H1 (cell line): ENCODE results near the gene QRICH2. TPM values are rescaled to one million over a fixed set of nuclear protein-coding genes. Genes with fewer than 3 reads are reported as not detected.

Experiments used
- CTCF ChIA-PET: fragments of 300-600 bp; sonication (Branson Sonifier 250); formaldehyde crosslinking; loops from one replicate; lab custom pipeline; 2021; ENCODE audit not compliant: partially characterized antibody; lab: Charles Lee
- POLR2A ChIA-PET: fragments of 300-600 bp; sonication (Branson Sonifier 250); formaldehyde crosslinking; loops from one replicate; lab custom pipeline; 2021; ENCODE audit warnings: inconsistent platforms; ENCODE audit not compliant: partially characterized antibody; lab: Charles Lee
- DNase-seq, 2 experiments: peaks; one replicate each; pipeline versions ENCODE4 v3.0.0 to v3.0.0-alpha.2; 2010 to 2022; ENCODE audit warnings: low spot score in 2 of 2, low read depth in 1 of 2, mixed read lengths in 1 of 2
- FAIRE-seq: peaks from 2 replicates; lab custom pipeline; 2011; peaks lifted over from hg19 to GRCh38; lab: Jason Lieb, UNC
- H2AFZ ChIP-seq: 2 replicates; pipeline ENCODE4 v1.8.1; 2012; ENCODE audit warnings: low read length, inconsistent platforms
- H2AK5ac ChIP-seq: 2 replicates; pipeline ENCODE4 v1.6.1; 2013; ENCODE audit warnings: low read depth, low read length
- H2BK120ac ChIP-seq: replicated peaks from 2 replicates; pipeline ENCODE3; 2013; ENCODE audit warnings: low read depth, low read length, inconsistent platforms
- H2BK12ac ChIP-seq: 2 replicates; pipeline ENCODE4 v1.6.1; 2013; ENCODE audit warnings: low read depth, low read length
- H2BK15ac ChIP-seq: 2 replicates; pipeline ENCODE4 v1.6.1; 2013; ENCODE audit warnings: low read length
- H2BK20ac ChIP-seq: 2 replicates; pipeline ENCODE4 v1.6.1; 2013; ENCODE audit warnings: low read length
- H2BK5ac ChIP-seq: 2 replicates; pipeline ENCODE4 v1.6.1; 2013; ENCODE audit warnings: low read depth, low read length
- H3K14ac ChIP-seq: 2 replicates; pipeline ENCODE4 v1.6.1; 2013; ENCODE audit warnings: inconsistent platforms; ENCODE audit not compliant: insufficient read length
- H3K18ac ChIP-seq: 2 replicates; pipeline ENCODE4 v1.6.1; 2013; ENCODE audit warnings: low read length; ENCODE audit errors: extremely low read depth
- H3K23ac ChIP-seq: 2 replicates; pipeline ENCODE4 v1.6.1; 2013; ENCODE audit warnings: inconsistent platforms; ENCODE audit not compliant: insufficient read length
- H3K23me2 ChIP-seq: 2 replicates; pipeline ENCODE4 v1.6.1; 2013; ENCODE audit warnings: low read depth, low read length
- H3K27ac ChIP-seq: 2 replicates; pipeline ENCODE4 v1.6.1; 2011; ENCODE audit warnings: low read depth, low read length, inconsistent platforms
- H3K27me3 ChIP-seq, 4 experiments: replicated peaks in 1 of 4; 1 replicate in 1 of 4; 2 replicates in 3 of 4; pipeline versions ENCODE4 v1.6.1 to v1.8.1; 2011 to 2013; ENCODE audit warnings: low read length in 3 of 4, mild to moderate bottlenecking in 3 of 4, inconsistent platforms in 2 of 4, mixed read lengths in 2 of 4, moderate library complexity in 1 of 4; ENCODE audit not compliant: control insufficient read depth in 3 of 4, insufficient read depth in 3 of 4; ENCODE audit errors: extremely low read depth in 1 of 4
- H3K36me3 ChIP-seq, 4 experiments: 2 replicates each; pipeline versions ENCODE4 v1.6.1 to v1.8.1; 2011 to 2013; ENCODE audit warnings: mild to moderate bottlenecking in 4 of 4, low read length in 3 of 4, moderate library complexity in 2 of 4, control low read depth in 1 of 4, inconsistent platforms in 1 of 4; ENCODE audit not compliant: insufficient read depth in 4 of 4, control insufficient read depth in 2 of 4
- H3K4ac ChIP-seq: replicated peaks from 2 replicates; pipeline ENCODE3; 2013; ENCODE audit warnings: low read length, low read depth, mixed read lengths, inconsistent platforms; ENCODE audit not compliant: insufficient read length
- H3K4me1 ChIP-seq, 4 experiments: replicated peaks in 1 of 4; 1 replicate in 1 of 4; 2 replicates in 3 of 4; pipeline versions ENCODE4 v1.6.1 to v1.8.1; 2011 to 2013; ENCODE audit warnings: low read length in 3 of 4, inconsistent platforms in 2 of 4, mixed read lengths in 1 of 4; ENCODE audit not compliant: insufficient read depth in 4 of 4, control insufficient read depth in 3 of 4
- H3K4me2 ChIP-seq, 2 experiments: 2 replicates each; pipeline versions ENCODE4 v1.6.1 to v1.8.1; 2011 to 2013; ENCODE audit warnings: low read depth in 2 of 2, low read length in 2 of 2, control low read depth in 1 of 2, inconsistent platforms in 1 of 2, mild to moderate bottlenecking in 1 of 2; ENCODE audit not compliant: insufficient read depth in 1 of 2
- H3K4me3 ChIP-seq, 4 experiments: fragments of 200-600, 300-600 bp in 1 of 4; sonication (generic), shearing (Covaris generic), sonication (Bioruptor Twin) in 1 of 4; 2 replicates each; pipeline versions ENCODE4 v1.5.1 to v1.8.1; 2011 to 2016; ENCODE audit warnings: low read length in 4 of 4, low read depth in 3 of 4, control low read depth in 2 of 4, inconsistent platforms in 2 of 4, mild to moderate bottlenecking in 2 of 4, mixed read lengths in 1 of 4, moderate library complexity in 1 of 4; ENCODE audit not compliant: insufficient read depth in 2 of 4; ENCODE audit errors: extremely low read depth in 1 of 4
- H3K56ac ChIP-seq: replicated peaks from 2 replicates; pipeline ENCODE3; 2013; ENCODE audit warnings: low read depth, mild to moderate bottlenecking, mixed read lengths, low read length, inconsistent platforms; ENCODE audit not compliant: insufficient read length
- H3K79me1 ChIP-seq: 2 replicates; pipeline ENCODE4 v1.6.1; 2013; ENCODE audit warnings: low read depth, low read length, control low read depth
- H3K79me2 ChIP-seq, 2 experiments: 2 replicates each; pipeline versions ENCODE4 v1.6.1 to v1.8.1; 2012 to 2013; ENCODE audit warnings: low read length in 2 of 2, mild to moderate bottlenecking in 2 of 2, inconsistent platforms in 1 of 2; ENCODE audit not compliant: insufficient read depth in 2 of 2, control insufficient read depth in 1 of 2
- H3K9ac ChIP-seq, 4 experiments: replicated peaks in 1 of 4; 1 replicate in 1 of 4; 2 replicates in 3 of 4; pipeline versions ENCODE4 v1.6.1 to v1.8.1; 2011 to 2013; ENCODE audit warnings: low read depth in 3 of 4, low read length in 3 of 4, control low read depth in 2 of 4, mild to moderate bottlenecking in 2 of 4, moderate library complexity in 2 of 4, inconsistent platforms in 1 of 4; ENCODE audit errors: extremely low read depth in 1 of 4
- H3K9me3 ChIP-seq, 2 experiments: 2 replicates each; pipeline versions ENCODE4 v1.6.1 to v1.8.1; 2012 to 2013; ENCODE audit warnings: mild to moderate bottlenecking in 2 of 2, moderate library complexity in 2 of 2, control low read depth in 1 of 2, inconsistent platforms in 1 of 2, low read depth in 1 of 2, low read length in 1 of 2, mixed read lengths in 1 of 2; ENCODE audit not compliant: insufficient read depth in 2 of 2
- H4K20me1 ChIP-seq, 2 experiments: replicated peaks in 1 of 2; 2 replicates each; pipeline versions ENCODE3 to v1.8.1; 2011 to 2013; ENCODE audit warnings: inconsistent platforms in 2 of 2, low read length in 2 of 2, mild to moderate bottlenecking in 1 of 2; ENCODE audit not compliant: insufficient read depth in 2 of 2, control insufficient read depth in 1 of 2
- H4K5ac ChIP-seq: 2 replicates; pipeline ENCODE4 v1.6.1; 2013; ENCODE audit warnings: low read length, low read depth, mixed read lengths, inconsistent platforms; ENCODE audit not compliant: insufficient read length
- H4K8ac ChIP-seq: 2 replicates; pipeline ENCODE4 v1.8.0; 2013; ENCODE audit warnings: mild to moderate bottlenecking, moderate library complexity, low read length, inconsistent platforms; ENCODE audit not compliant: insufficient read depth; ENCODE audit errors: extremely low read depth
- H4K91ac ChIP-seq: replicated peaks from 2 replicates; pipeline ENCODE3; 2013; ENCODE audit warnings: low read length, mixed read lengths, inconsistent platforms; ENCODE audit not compliant: insufficient read length
- CEBPB ChIP-seq: IDR thresholded peaks from 2 replicates; pipeline ENCODE4 v1.6.1; 2012; ENCODE audit warnings: low read depth, low read length
- EGR1 ChIP-seq: IDR thresholded peaks from 2 replicates; pipeline ENCODE4 v1.6.1; 2011; ENCODE audit warnings: low read depth, low read length, borderline replicate concordance
- HDAC2 ChIP-seq, 2 experiments: fragments of 300-600 bp in 1 of 2; sonication (generic) in 1 of 2; IDR thresholded peaks; 2 replicates each; pipeline ENCODE4 v1.6.1; 2011 to 2012; ENCODE audit warnings: low read depth in 2 of 2, low read length in 2 of 2, mild to moderate bottlenecking in 2 of 2, moderate library complexity in 2 of 2, borderline replicate concordance in 1 of 2, inconsistent platforms in 1 of 2
- KDM4A ChIP-seq: IDR thresholded peaks from one replicate; pipeline ENCODE4 v1.7.1; 2012; ENCODE audit warnings: low read depth, mild to moderate bottlenecking, moderate library complexity, low read length, inconsistent platforms; ENCODE audit not compliant: severe bottlenecking
- MAX ChIP-seq: IDR thresholded peaks from 2 replicates; pipeline ENCODE4 v1.6.1; 2012; ENCODE audit warnings: inconsistent platforms
- PHF8 ChIP-seq: fragments of 200-600 bp; sonication (generic); conservative IDR thresholded peaks from 2 replicates; pipeline ENCODE4 v1.7.1; 2012; ENCODE audit warnings: low read depth, mild to moderate bottlenecking, inconsistent platforms, low read length, moderate library complexity
- RBBP5 ChIP-seq: IDR thresholded peaks from 2 replicates; pipeline ENCODE4 v1.7.1; 2012; ENCODE audit warnings: low read depth, mild to moderate bottlenecking, inconsistent platforms, low read length, moderate library complexity, borderline replicate concordance
- TAF1 ChIP-seq: IDR thresholded peaks from 2 replicates; pipeline ENCODE4 v1.6.1; 2011; ENCODE audit warnings: mild to moderate bottlenecking, low read depth, low read length
- TEAD4 ChIP-seq: IDR thresholded peaks from 2 replicates; pipeline ENCODE4 v1.6.1; 2012; ENCODE audit warnings: low read depth, low read length, inconsistent platforms, mixed read lengths
- YY1 ChIP-seq: IDR thresholded peaks from 2 replicates; pipeline ENCODE4 v1.6.1; 2011; ENCODE audit warnings: low read depth, mild to moderate bottlenecking, low read length
- WGBS, 2 experiments: shearing (Covaris generic) in 1 of 2; methylation state at CpG; one replicate each; pipeline versions ENCODE4 v1.1.6 to v1.1.7; 2013 to 2015; ENCODE audit warnings: low lambda C conversion rate in 2 of 2, mixed read lengths in 2 of 2, inconsistent platforms in 1 of 2, low coverage in 1 of 2, missing lambda C conversion rate in 1 of 2; ENCODE audit not compliant: insufficient replicate concordance in 2 of 2, insufficient coverage in 1 of 2, insufficient read length in 1 of 2; ENCODE audit errors: extremely low coverage in 1 of 2, missing lambda C conversion rate in 1 of 2; 5-methylcytosine and 5-hydroxymethylcytosine counted together
- polyA plus RNA-seq, 7 experiments: library from polyadenylated mRNA; depleted of rRNA in 3 of 7; stranded (reverse) in 5 of 7; unstranded in 2 of 7; fragments of >200 nt in 5 of 7; fragments of 200-250 nt in 2 of 7; gene quantifications; 1 replicate in 5 of 7; 2 replicates in 1 of 7; 4 replicates in 1 of 7; pipeline versions ENCODE4 v1.2.1 to v1.2.3, GENCODE V29; 2011 to 2013; ENCODE audit warnings: missing spikeins in 2 of 7, mixed read lengths in 2 of 7
- total RNA-seq: library from RNA; stranded (reverse); fragmentation: NEBNext Ultra II Directional; extraction: Animal tissue kit (Norgen Biotek cat#: 25700); gene quantifications from 2 replicates; pipeline ENCODE4 v1.2.1, GENCODE V29; 2021
- TF ChIP-seq, protein P1 (sequence below): IDR thresholded peaks from 2 replicates; pipeline ENCODE4 v1.6.1; 2012; ENCODE audit warnings: inconsistent platforms

Gene QRICH2
- total and polyA plus RNA-seq, 2 of the 8 experiments (the other 6 are each of a cell fraction or from before 2014, with no cell fraction given): 2.8 to 3.8 TPM

DNA sequence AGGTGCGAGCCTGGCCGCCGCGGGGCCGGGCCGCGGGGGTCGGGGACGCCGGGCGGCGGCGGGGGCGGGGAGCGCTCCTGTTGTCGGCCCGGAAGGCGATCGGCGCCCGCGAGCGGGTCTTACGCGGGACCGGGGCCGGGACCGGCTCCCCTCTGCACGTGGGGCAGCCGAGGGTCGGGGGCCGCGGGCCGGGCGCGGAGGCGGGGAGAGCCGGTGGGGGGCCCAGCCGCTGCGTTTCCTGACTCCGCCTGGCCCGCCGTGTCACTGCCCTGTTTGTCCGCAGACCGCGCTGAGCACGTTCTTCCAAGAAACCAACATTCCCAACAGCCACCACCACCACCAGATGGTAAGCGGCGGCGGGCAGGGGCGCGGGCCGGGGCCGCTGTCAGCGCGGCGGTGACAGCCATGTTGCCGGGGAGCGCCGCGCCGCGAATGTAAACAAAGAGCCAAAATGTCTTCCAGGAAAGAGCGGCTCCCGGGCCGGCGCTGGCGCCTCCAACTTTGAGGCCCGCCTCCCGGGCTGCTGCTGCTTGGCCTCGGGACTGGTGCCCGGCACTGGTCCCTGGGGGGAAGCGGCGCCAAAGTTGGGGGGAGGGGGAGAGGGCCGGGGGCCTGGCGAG is 42.3 kb downstream of the QRICH2 start:
- Histone ChIP-seq H4K91ac (no peak overlapping the region), H3K23ac (no peak overlapping the region), H2AFZ (no peak overlapping the region), H3K9ac (peak overlapping the region; percentile 45 to 80 (median 63)), H3K4me2 (peak overlapping the region; percentile 70 to 77; a peak in 3 of 4 replicates), H2BK15ac (no peak overlapping the region), H4K5ac (no peak overlapping the region), H3K27me3 (no peaks in the 10 kb centered on the region), H2BK120ac (no peak overlapping the region), H3K4me1 (peaks cover 5 to 14% (median 8%) of the 10 kb centered on the region in 4 experiments), H2AK5ac (no peak overlapping the region), H4K8ac (peak overlapping the region; percentile 88), H3K56ac (no peak overlapping the region), H2BK20ac (no peak overlapping the region), H2BK5ac (peak overlapping the region; percentile 66; the same call in 1 of the 2 replicates), H3K14ac (no peak overlapping the region), H3K4me3 (peak overlapping the region; percentile 66 to 82 (median 78)), H4K20me1 (no peaks in the 10 kb centered on the region), H3K79me2 (peaks cover 3 to 24% of the 10 kb centered on the region in 2 experiments; a peak in 3 of 4 replicates), H3K79me1 (peaks cover 2% of the 10 kb centered on the region; the same call in 1 of the 2 replicates), H3K23me2 (no peaks in the 10 kb centered on the region), H3K36me3 (no peaks in the 10 kb centered on the region), H3K9me3 (no peaks in the 10 kb centered on the region), H3K18ac (no peak overlapping the region), H3K4ac (no peak overlapping the region), H3K27ac (no peak overlapping the region), H2BK12ac (no peak overlapping the region)
- 1% methylated on average over 28 of the region's 76 CpGs; no CpG with 5 or more reads in 1 of the 2 experiments for WGBS, 2 experiments
- POLR2A ChIA-PET: interaction anchor here (0.9 to 2.0 kb wide), 9 partner anchors 8 to 73 kb away, joined by 3 to 6 read pairs (median 5); no protein-coding TSS in a partner anchor
- DNase-seq: peak in 1 of 2 experiments; percentile 79
- FAIRE-seq: no peak
- CTCF ChIA-PET: interaction anchor here (0.9 to 6.2 kb wide), 4 partner anchors 15 to 177 kb away, joined by 3 to 63 read pairs (median 3); no protein-coding TSS in a partner anchor
- TF ChIP-seq TEAD4: 0 out of 2 replicates have a peak, but pooled peaks have one; percentile 9
- 0 out of 2 replicates have a peak, but pooled peaks have one; percentile 27 for TF ChIP-seq RBBP5
- peak; percentile 89 for TF ChIP-seq YY1
- peak; percentile 59 for TF ChIP-seq KDM4A
- TF ChIP-seq CEBPB: no peak
- TF ChIP-seq MAX: peak; percentile 80
- TF ChIP-seq TAF1: peak; percentile 60
- TF ChIP-seq, protein P1, sequence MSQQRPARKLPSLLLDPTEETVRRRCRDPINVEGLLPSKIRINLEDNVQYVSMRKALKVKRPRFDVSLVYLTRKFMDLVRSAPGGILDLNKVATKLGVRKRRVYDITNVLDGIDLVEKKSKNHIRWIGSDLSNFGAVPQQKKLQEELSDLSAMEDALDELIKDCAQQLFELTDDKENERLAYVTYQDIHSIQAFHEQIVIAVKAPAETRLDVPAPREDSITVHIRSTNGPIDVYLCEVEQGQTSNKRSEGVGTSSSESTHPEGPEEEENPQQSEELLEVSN: no peak
- TF ChIP-seq EGR1: no peak
- TF ChIP-seq HDAC2 (IDR thresholded peaks at IDR 0.05; ENCODE audit: borderline replicate concordance in 1 of 2, low read depth in 2 of 2, low read length in 2 of 2): peak in 1 of 2 experiments; percentile 77; a peak in 1 of 4 replicates
- peak; percentile 19 for TF ChIP-seq PHF8
